ENCODE measurements around the gene SLC25A30. TPM values are rescaled to one million over a fixed set of nuclear protein-coding genes. Genes with fewer than 3 reads are reported as not detected.

Gene SLC25A30
- total and polyA plus RNA-seq, 9 of the 15 experiments (the other 6 are each of a cell fraction or from before 2014, with no cell fraction given): 1.1 to 11.1 (median 5.6) TPM

DNA sequence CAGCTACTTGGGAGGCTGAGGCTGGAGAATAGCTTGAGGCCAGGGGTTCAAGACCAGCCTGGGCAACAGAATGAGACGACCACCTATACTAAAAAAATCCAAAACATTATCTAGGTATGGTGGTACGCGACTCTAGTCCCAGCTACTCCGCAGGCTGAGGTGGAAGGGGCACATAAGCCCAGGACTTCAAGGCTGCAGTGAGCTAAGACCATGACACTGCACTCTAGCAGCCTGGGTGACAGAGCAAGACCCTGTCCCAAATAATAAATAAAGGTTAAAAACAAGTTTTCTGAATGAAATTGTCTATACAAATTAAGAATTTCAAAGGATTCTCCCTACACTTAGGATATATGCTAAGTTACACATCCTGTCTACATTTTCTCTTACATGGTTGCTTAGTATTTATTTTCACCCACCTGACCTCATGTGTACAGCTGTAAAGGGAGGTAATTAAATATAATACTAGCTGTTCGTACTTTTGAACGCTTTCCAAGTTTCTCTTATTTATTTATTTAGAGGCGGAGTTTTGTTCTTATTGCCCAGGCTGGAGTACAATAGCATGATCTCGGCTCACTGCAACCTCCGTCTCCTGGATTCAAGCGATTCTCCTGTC is 1.6 kb downstream of the SLC25A30 start:
- Histone ChIP-seq H3K4me1 (replicated peaks in 1 of 2; ENCODE audit: control insufficient read depth in 2 of 2, insufficient read depth in 2 of 2, low read length in 2 of 2) (peaks cover 17 to 18% of the 10 kb centered on the region in 2 experiments; a peak in 4 of 5 replicates), H3K36me3 (ENCODE audit: control insufficient read depth, insufficient read depth, low read length) (no peaks in the 10 kb centered on the region), H3K79me2 (ENCODE audit: control insufficient read depth, insufficient read depth, low read length) (peaks cover 12% of the 10 kb centered on the region; the same call in 2 of the 3 replicates), H4K20me1 (replicated peaks; ENCODE audit: control insufficient read depth, insufficient read depth, low read length) (no peaks in the 10 kb centered on the region), H3K4me3 (peak overlapping the region; percentile 66), H3K9ac (ENCODE audit: insufficient read depth in 1 of 2, low read depth in 2 of 2, low read length in 2 of 2) (peak overlapping the region; percentile 61 to 78), H3K27ac (ENCODE audit: extremely low read depth, low read depth, low read length) (peak overlapping the region; percentile 62; the same call in 2 of the 3 replicates), H3K4me2 (ENCODE audit: insufficient read depth, low read length) (peak overlapping the region; percentile 90), H3K9me3 (replicated peaks; ENCODE audit: control insufficient read depth, insufficient read depth, low read depth, low read length) (no peaks in the 10 kb centered on the region), H3K9me1 (ENCODE audit: control insufficient read depth, insufficient read depth, low read length) (no peaks in the 10 kb centered on the region), H2AFZ (ENCODE audit: low read depth, low read length) (peak overlapping the region; percentile 91), H3K27me3 (ENCODE audit: control insufficient read depth in 2 of 2, insufficient read depth in 2 of 2, low read length in 2 of 2) (no peaks in the 10 kb centered on the region)
- ChIA-PET CTCF (ENCODE audit: low intra/inter-chr PET ratio) (no interaction called here), POLR2A (interaction anchor here (0.5 to 1.8 kb wide), 3 partner anchors 14 to 129 kb away, joined by 3 to 4 read pairs (median 3); partner anchors contain the start of gene COG3)
- FAIRE-seq (no peak), ATAC-seq (no peak), DNase-seq (ENCODE audit: extremely low read depth in 1 of 4, low spot score in 3 of 4) (peak in 1 of 4 experiments; percentile 18)
- no TSS peak for BruUV-seq (replicated peaks)
- intact Hi-C loops (cut with micrococcal nuclease): no loop called here
- TF ChIP-seq C11orf30 (IDR thresholded peaks at IDR 0.05; ENCODE audit: low read depth) (0 out of 2 replicates have a peak, but pooled peaks have one; percentile 36), KLF6 (CRISPR knock-in tag; IDR thresholded peaks at IDR 0.05; ENCODE audit: borderline replicate concordance) (no peak), ZNF764 (CRISPR knock-in tag; IDR thresholded peaks at IDR 0.05; ENCODE audit: low read depth) (no peak), TBP (optimal IDR thresholded peaks at IDR 0.05; ENCODE audit: low read depth, low read length) (no peak), POLR3A (IDR thresholded peaks at IDR 0.05; ENCODE audit: borderline replicate concordance, extremely low read depth, insufficient read depth, insufficient read length) (no peak), SRSF7 (optimal IDR thresholded peaks at IDR 0.05; ENCODE audit: low read depth, low read length) (no peak), HNRNPK (IDR thresholded peaks at IDR 0.05; ENCODE audit: low read depth, low read length, poor library complexity, severe bottlenecking) (no peak), NFE2 (IDR thresholded peaks at IDR 0.05; ENCODE audit: low read depth) (peak; percentile 65)
- TF ChIP-seq, protein P1, sequence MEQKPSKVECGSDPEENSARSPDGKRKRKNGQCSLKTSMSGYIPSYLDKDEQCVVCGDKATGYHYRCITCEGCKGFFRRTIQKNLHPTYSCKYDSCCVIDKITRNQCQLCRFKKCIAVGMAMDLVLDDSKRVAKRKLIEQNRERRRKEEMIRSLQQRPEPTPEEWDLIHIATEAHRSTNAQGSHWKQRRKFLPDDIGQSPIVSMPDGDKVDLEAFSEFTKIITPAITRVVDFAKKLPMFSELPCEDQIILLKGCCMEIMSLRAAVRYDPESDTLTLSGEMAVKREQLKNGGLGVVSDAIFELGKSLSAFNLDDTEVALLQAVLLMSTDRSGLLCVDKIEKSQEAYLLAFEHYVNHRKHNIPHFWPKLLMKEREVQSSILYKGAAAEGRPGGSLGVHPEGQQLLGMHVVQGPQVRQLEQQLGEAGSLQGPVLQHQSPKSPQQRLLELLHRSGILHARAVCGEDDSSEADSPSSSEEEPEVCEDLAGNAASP (IDR thresholded peaks at IDR 0.05): no peak
- in situ Hi-C loops (cut with MboI): no loop called here
- 38% methylated on average over 8 of the region's 10 CpGs for WGBS (ENCODE audit: insufficient coverage, low coverage, missing lambda C conversion rate)

Measured in K562 (cell line).